ENCODE measurements around the gene PRKCB. TPM values are rescaled to one million over a fixed set of nuclear protein-coding genes. Genes with fewer than 3 reads are reported as not detected.
A peak's percentile ranks its signal among the peaks of the same experiment; 100 is the strongest.

The PRKCB gene
- polyA plus RNA-seq, 3 donors, result 57.4 to 87.4 (median 75.5) TPM

DNA sequence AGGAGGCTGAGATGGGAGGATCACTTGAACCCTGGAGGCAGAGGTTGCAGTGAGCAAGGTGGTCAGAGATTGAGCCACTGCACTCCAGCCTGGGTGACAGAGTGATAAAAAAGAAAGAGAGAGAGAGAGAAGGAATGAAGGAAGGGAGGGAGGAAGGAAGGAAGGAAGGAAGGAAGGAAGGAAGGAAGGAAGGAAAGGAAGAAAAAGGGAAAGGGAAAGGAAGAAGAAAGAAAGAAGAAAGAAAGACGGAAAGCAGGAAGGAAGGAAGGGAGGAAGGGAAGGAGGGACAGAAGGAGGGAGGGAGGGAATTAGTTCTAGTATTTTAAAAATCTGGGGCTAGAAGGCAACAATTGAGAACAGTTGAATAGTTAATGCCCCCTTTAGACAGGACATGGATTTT lies 258.9 kb downstream of the PRKCB start:
- Histone ChIP-seq H3K36me3 (replicated peaks in 1 of 2; ENCODE audit: control insufficient read depth in 1 of 2, insufficient read depth in 2 of 2, low read length in 2 of 2) (peaks cover 58 to 97% of the 10 kb centered on the region in 2 donors), H3K79me2 (ENCODE audit: insufficient read depth, low read length) (no peaks in the 10 kb centered on the region), H3K4me1 (ENCODE audit: control insufficient read depth in 1 of 2, insufficient read depth in 2 of 2, low read length in 2 of 2) (no peaks in the 10 kb centered on the region), H4K20me1 (ENCODE audit: insufficient read depth, low read length) (peaks cover 68% of the 10 kb centered on the region), H3K27me3 (ENCODE audit: control insufficient read depth in 2 of 2, insufficient read depth in 2 of 2, low read length in 2 of 2) (no peaks in the 10 kb centered on the region), H3K4me2 (replicated peaks; ENCODE audit: extremely low read depth, low read length, poor library complexity, severe bottlenecking) (no peak overlapping the region), H3K27ac (ENCODE audit: low read depth in 1 of 2, low read length in 2 of 2) (no peak overlapping the region), H2AFZ (ENCODE audit: insufficient read depth, low read depth, low read length, poor library complexity, severe bottlenecking) (no peak overlapping the region), H3K4me3 (replicated peaks in 1 of 3; ENCODE audit: low read depth in 2 of 3, low read length in 3 of 3) (no peak overlapping the region), H3K9me3 (replicated peaks in 1 of 2; ENCODE audit: control insufficient read depth in 1 of 2, insufficient read depth in 1 of 2, low read length in 2 of 2) (peaks cover 0 to 14% of the 10 kb centered on the region in 2 donors), H3K9ac (ENCODE audit: insufficient read depth, low read length, poor library complexity, severe bottlenecking) (no peak overlapping the region)
- H3K27me3 Mint-ChIP-seq (ENCODE audit: low read depth in 3 of 3), result peaks cover 0 to 1% (median 0%) of the 10 kb centered on the region in 3 donors
- intact Hi-C loops (cut with micrococcal nuclease), result no loop called here
- H3K36me3 Mint-ChIP-seq, result peaks cover 80 to 95% of the 10 kb centered on the region in 2 donors
- no peak for TF ChIP-seq CTCF (IDR thresholded peaks at IDR 0.05)
- no peaks in the 10 kb centered on the region for H3K4me1 Mint-ChIP-seq
- no CpG with 5 or more reads among the region's 1 CpG for WGBS (ENCODE audit: insufficient coverage)
- peaks cover 8 to 18% (median 12%) of the 10 kb centered on the region in 7 donors for H3K9me3 Mint-ChIP-seq
- DNase-seq, result no peak
- peak overlapping the region in 2 of 7 donors; percentile 38 to 89 for H3K27ac Mint-ChIP-seq
- no peak overlapping the region for H3K4me3 Mint-ChIP-seq

- Mint-ChIP-seq H3K4me1 (no peaks in the 10 kb centered on the region), H3K27me3 (ENCODE audit: low read depth in 3 of 3) (no peaks in the 10 kb centered on the region), H3K36me3 (peaks cover 80 to 92% of the 10 kb centered on the region in 2 donors), H3K4me3 (no peak overlapping the region), H3K9me3 (peaks cover 0 to 2% (median 0%) of the 10 kb centered on the region in 7 donors), H3K27ac (no peak overlapping the region)
- no peaks in the 10 kb centered on the region for H3K79me2 ChIP-seq (ENCODE audit: insufficient read depth, low read length)
- H4K20me1 ChIP-seq (ENCODE audit: insufficient read depth, low read length), result peaks cover 70% of the 10 kb centered on the region
- no peaks in the 10 kb centered on the region for H3K4me1 ChIP-seq (ENCODE audit: control insufficient read depth in 1 of 2, insufficient read depth in 2 of 2, low read length in 2 of 2)
- no peak for DNase-seq
- no peaks in the 10 kb centered on the region for H3K9me3 ChIP-seq (replicated peaks in 1 of 2; ENCODE audit: control insufficient read depth in 1 of 2, insufficient read depth in 1 of 2, low read length in 2 of 2)
- H2AFZ ChIP-seq (ENCODE audit: insufficient read depth, low read depth, low read length, poor library complexity, severe bottlenecking), result no peak overlapping the region
- no peak overlapping the region for H3K4me2 ChIP-seq (replicated peaks; ENCODE audit: extremely low read depth, low read length, poor library complexity, severe bottlenecking)
- WGBS (ENCODE audit: insufficient coverage), result no CpG with 5 or more reads among the region's 2 CpGs
- peaks cover 68 to 97% of the 10 kb centered on the region in 2 donors for H3K36me3 ChIP-seq (replicated peaks in 1 of 2; ENCODE audit: control insufficient read depth in 1 of 2, insufficient read depth in 2 of 2, low read length in 2 of 2)
- no peak overlapping the region for H3K27ac ChIP-seq (ENCODE audit: low read depth in 1 of 2, low read length in 2 of 2)
- H3K9ac ChIP-seq (ENCODE audit: insufficient read depth, low read length, poor library complexity, severe bottlenecking), result no peak overlapping the region
- no peak overlapping the region for H3K4me3 ChIP-seq (replicated peaks in 1 of 3; ENCODE audit: low read depth in 2 of 3, low read length in 3 of 3)
- intact Hi-C loops (cut with micrococcal nuclease), result no loop called here
- H3K27me3 ChIP-seq (ENCODE audit: control insufficient read depth in 2 of 2, insufficient read depth in 2 of 2, low read length in 2 of 2), result no peaks in the 10 kb centered on the region
- no peak for TF ChIP-seq CTCF (IDR thresholded peaks at IDR 0.05)
Observed at GRCh38 chr16:24098896-24099295, 263.1 kb downstream of the PRKCB start.

All from CD14-positive monocyte (primary cell).